HFFc6 (cell line): ENCODE results near the gene GIPC3. TPM values are rescaled to one million over a fixed set of nuclear protein-coding genes. Genes with fewer than 3 reads are reported as not detected.

Source experiments
- DNase-seq: peaks from one replicate; pipeline ENCODE4 v3.0.0-alpha.2; 2018
- H3K27ac Mint-ChIP-seq: 2 replicates; pipeline ENCODE4 v1.8.0; 2020; ENCODE audit warnings: mild to moderate bottlenecking, mixed read lengths
- H3K27me3 Mint-ChIP-seq: 2 replicates; pipeline ENCODE4 v1.8.0; 2021; ENCODE audit warnings: mild to moderate bottlenecking, moderate library complexity, mixed read lengths; ENCODE audit not compliant: insufficient read depth
- H3K36me3 Mint-ChIP-seq: 2 replicates; pipeline ENCODE4 v1.8.0; 2021; ENCODE audit warnings: low read depth, mixed read lengths
- H3K4me1 Mint-ChIP-seq: 2 replicates; pipeline ENCODE4 v1.8.0; 2020; ENCODE audit warnings: low read depth, mixed read lengths
- H3K4me3 Mint-ChIP-seq: 2 replicates; pipeline ENCODE4 v1.8.0; 2020; ENCODE audit warnings: mild to moderate bottlenecking, moderate library complexity, mixed read lengths
- H3K9me3 Mint-ChIP-seq: 2 replicates; pipeline ENCODE4 v1.8.0; 2020; ENCODE audit warnings: mild to moderate bottlenecking, mixed read lengths
- total RNA-seq, 6 experiments: library from RNA; stranded (reverse); fragmentation: NEBNext Ultra II Directional; extraction: Animal tissue kit (Norgen Biotek cat#: 25700); gene quantifications; 2 replicates in 1 of 6; 3 replicates in 5 of 6; pipeline ENCODE4 v1.2.3, GENCODE V29; 2021
- TF ChIP-seq, protein P1 (sequence below): fragments of 200-600 bp; sonication (generic); IDR thresholded peaks from 2 replicates; pipeline ENCODE4 v1.5.0; 2021; ENCODE audit warnings: antibody characterized with exemption, mild to moderate bottlenecking

GIPC3 gene
- total RNA-seq, 6 experiments from 2014 or later: 0.10 to 0.17 (median 0.11) TPM; not detected in 2

- H3K4me1 Mint-ChIP-seq: peaks cover 16% of the 10 kb centered on the region
- H3K4me3 Mint-ChIP-seq: no peak overlapping the region
- H3K27me3 Mint-ChIP-seq: peaks cover 4% of the 10 kb centered on the region
- peaks cover 9% of the 10 kb centered on the region; the same call in 1 of the 2 replicates for H3K36me3 Mint-ChIP-seq
- no peak for DNase-seq
- TF ChIP-seq, protein P1, sequence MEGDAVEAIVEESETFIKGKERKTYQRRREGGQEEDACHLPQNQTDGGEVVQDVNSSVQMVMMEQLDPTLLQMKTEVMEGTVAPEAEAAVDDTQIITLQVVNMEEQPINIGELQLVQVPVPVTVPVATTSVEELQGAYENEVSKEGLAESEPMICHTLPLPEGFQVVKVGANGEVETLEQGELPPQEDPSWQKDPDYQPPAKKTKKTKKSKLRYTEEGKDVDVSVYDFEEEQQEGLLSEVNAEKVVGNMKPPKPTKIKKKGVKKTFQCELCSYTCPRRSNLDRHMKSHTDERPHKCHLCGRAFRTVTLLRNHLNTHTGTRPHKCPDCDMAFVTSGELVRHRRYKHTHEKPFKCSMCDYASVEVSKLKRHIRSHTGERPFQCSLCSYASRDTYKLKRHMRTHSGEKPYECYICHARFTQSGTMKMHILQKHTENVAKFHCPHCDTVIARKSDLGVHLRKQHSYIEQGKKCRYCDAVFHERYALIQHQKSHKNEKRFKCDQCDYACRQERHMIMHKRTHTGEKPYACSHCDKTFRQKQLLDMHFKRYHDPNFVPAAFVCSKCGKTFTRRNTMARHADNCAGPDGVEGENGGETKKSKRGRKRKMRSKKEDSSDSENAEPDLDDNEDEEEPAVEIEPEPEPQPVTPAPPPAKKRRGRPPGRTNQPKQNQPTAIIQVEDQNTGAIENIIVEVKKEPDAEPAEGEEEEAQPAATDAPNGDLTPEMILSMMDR: no peak
- H3K27ac Mint-ChIP-seq: no peak overlapping the region
- H3K9me3 Mint-ChIP-seq: no peaks in the 10 kb centered on the region
Observed at GRCh38 chr19:3620817-3621547, 35.7 kb downstream of the GIPC3 start.

DNA sequence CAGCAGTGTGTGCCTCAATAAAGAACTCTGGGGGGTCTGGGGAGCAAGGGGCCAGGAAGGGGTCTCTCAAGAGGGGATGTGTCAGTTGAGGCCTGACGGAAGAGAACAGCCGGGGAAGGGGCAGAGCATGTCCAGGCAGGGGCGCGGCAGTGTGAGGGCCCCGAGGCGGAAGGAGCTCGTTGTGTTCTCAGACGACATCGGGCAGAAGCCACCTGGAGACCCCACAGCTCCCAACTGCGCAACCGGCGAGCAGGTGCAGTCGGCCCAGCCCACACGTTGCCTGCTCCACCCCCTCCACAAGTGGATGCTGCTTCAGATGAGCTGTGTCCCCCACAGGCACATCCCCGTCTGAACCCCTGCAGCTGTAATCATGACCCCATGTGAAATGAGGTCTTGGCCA is 36.4 kb downstream of the GIPC3 start:
- Mint-ChIP-seq H3K9me3 (no peaks in the 10 kb centered on the region), H3K4me1 (peaks cover 16% of the 10 kb centered on the region), H3K36me3 (peaks cover 9% of the 10 kb centered on the region; the same call in 1 of the 2 replicates), H3K27me3 (peaks cover 7% of the 10 kb centered on the region), H3K27ac (no peak overlapping the region), H3K4me3 (no peak overlapping the region)
- TF ChIP-seq, protein P1: no peak
- DNase-seq: no peak

DNA sequence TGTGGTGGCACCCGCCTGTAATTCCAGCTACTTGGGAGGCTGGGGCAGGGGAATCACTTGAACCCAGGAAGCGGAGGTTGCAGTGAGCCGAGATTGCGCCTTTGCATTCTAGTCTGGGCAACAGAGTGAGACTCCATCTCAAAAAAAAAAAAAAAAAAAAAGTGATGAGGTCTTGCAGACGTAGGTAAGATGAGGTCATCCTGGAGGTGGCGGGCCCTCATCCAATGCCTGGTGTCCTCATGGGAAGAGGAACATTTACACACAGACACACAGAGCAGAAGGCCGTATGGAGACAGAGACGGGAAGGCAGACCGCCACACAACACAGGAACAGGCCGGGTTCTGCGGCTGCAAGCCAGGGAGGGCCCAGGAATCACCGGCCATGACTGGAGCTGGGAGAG is 36.9 kb downstream of the GIPC3 start:
- TF ChIP-seq, protein P1: no peak
- Mint-ChIP-seq H3K9me3 (no peaks in the 10 kb centered on the region), H3K4me1 (peaks cover 16% of the 10 kb centered on the region), H3K36me3 (peaks cover 9% of the 10 kb centered on the region; the same call in 1 of the 2 replicates), H3K4me3 (no peak overlapping the region), H3K27ac (no peak overlapping the region), H3K27me3 (peaks cover 12% of the 10 kb centered on the region)
- no peak for DNase-seq

DNA sequence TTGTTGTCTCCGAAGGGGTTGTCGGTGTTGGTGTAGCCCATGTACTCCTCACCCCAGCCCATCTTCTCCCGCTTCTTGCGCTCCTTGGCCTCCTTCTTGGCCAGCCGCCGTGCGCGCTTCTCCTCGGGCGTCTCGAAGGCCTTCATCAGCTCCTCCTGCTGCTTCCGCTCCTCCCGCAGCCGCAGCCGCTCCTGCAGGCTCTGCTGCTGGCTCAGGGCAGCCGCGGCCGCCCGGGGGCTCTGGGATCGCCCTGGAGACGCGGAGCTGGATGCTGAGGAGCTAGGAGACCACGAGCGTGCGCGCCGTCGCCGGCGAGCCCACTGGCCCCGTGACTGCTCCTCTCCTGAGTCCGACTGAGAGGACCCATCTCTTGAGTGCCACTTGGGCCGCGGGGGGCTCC is 38.4 kb downstream of the GIPC3 start:
- Mint-ChIP-seq H3K36me3 (peaks cover 9% of the 10 kb centered on the region; the same call in 1 of the 2 replicates), H3K27me3 (peaks cover 13% of the 10 kb centered on the region), H3K27ac (no peak overlapping the region), H3K4me1 (peaks cover 16% of the 10 kb centered on the region), H3K9me3 (no peaks in the 10 kb centered on the region), H3K4me3 (no peak overlapping the region)
- DNase-seq: no peak
- TF ChIP-seq, protein P1: no peak

DNA sequence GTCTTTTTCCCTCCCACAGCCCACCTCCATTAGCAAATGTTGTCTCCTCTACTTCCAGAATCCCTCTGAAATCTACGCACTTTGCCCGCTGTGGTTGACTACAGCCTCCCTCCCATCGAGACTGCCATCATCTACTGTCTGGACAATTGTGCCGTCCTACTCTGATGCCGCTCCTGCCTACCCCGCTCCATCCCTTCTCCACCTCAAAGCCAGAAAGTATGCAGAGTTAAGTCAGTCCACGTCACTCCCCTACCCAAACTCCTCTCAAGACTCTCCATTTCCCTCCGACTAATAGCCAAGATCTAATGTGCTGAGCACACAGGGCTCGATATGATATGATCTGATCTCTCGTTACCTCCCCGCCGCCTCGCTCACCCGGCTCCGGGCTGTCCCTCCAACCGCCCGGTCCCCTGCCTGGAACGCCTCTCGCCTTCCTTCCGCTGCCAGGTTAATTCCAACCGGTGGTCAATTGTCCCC is 40.8 kb downstream of the GIPC3 start:
- H3K9me3 Mint-ChIP-seq: no peaks in the 10 kb centered on the region
- TF ChIP-seq, protein P1: no peak; the same call in 1 of the 2 replicates
- DNase-seq: no peak
- peak overlapping the region; percentile 99 for H3K27ac Mint-ChIP-seq
- H3K4me3 Mint-ChIP-seq: peak overlapping the region; percentile 97
- H3K36me3 Mint-ChIP-seq: 0 out of 2 replicates have a peak, but pooled peaks cover 9% of the 10 kb centered on the region
- peaks cover 16% of the 10 kb centered on the region for H3K27me3 Mint-ChIP-seq
- peaks cover 16% of the 10 kb centered on the region for H3K4me1 Mint-ChIP-seq
